ENCODE data around the gene SPEF2. TPM values are rescaled to one million over a fixed set of nuclear protein-coding genes. Genes with fewer than 3 reads are reported as not detected.

SPEF2 gene
- total and polyA plus RNA-seq, 2 donors (not counting 1 experiment from before 2014, with no cell fraction given) = 0.31 to 0.59 TPM

DNA sequence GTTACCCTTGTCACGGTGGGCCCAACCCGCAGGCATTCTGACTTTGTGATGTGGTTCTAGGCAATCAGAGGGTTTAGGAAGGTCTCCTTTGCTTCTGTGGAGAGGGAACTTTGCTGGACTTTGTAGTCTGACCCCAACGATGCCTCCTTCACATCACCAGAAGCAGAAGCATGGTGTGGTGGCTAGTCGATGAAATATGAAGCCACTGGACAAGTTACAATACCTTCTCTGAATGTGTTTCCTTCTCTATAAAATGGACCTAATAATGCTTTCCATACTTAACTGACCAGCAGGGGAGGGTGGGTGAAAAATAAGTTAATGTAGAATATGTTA lies 607 bp downstream of the SPEF2 start:
- Histone ChIP-seq H3K9ac (ENCODE audit: low read length) (peak overlapping the region; percentile 69), H3K4me1 (ENCODE audit: control insufficient read depth in 2 of 2, insufficient read depth in 2 of 2, low read length in 2 of 2) (peaks cover 0 to 14% of the 10 kb centered on the region in 2 donors), H3K27ac (ENCODE audit: low read length in 2 of 2) (no peak overlapping the region), H3K9me3 (ENCODE audit: control extremely low read depth in 1 of 3, control insufficient read depth in 2 of 3, insufficient read depth in 1 of 3, low read length in 2 of 3) (peaks cover 0 to 9% (median 4%) of the 10 kb centered on the region in 3 donors), H3K79me2 (ENCODE audit: control insufficient read depth, insufficient read depth, low read length) (no peaks in the 10 kb centered on the region), H3K36me3 (replicated peaks in 1 of 2; ENCODE audit: control extremely low read depth in 1 of 2, control insufficient read depth in 1 of 2, extremely low read depth in 1 of 2, insufficient read depth in 2 of 2, low read length in 1 of 2) (no peaks in the 10 kb centered on the region), H3K27me3 (replicated peaks in 1 of 4; ENCODE audit: control extremely low read depth in 1 of 4, control insufficient read depth in 3 of 4, insufficient read depth in 4 of 4, low read length in 3 of 4) (peaks cover 0 to 5% (median 1%) of the 10 kb centered on the region in 4 experiments), H3K4me3 (ENCODE audit: control extremely low read depth in 1 of 5, extremely low read depth in 1 of 5, insufficient read depth in 1 of 5, low read depth in 2 of 5, low read length in 4 of 5) (peak overlapping the region; percentile 5 to 69 (median 61)), H4K20me1 (ENCODE audit: control insufficient read depth, insufficient read depth, low read length, poor library complexity, severe bottlenecking) (no peaks in the 10 kb centered on the region), H2AFZ (ENCODE audit: insufficient read depth, low read depth, low read length, poor library complexity, severe bottlenecking) (peak overlapping the region; percentile 88), H3K4me2 (replicated peaks; ENCODE audit: low read depth, low read length, poor library complexity, severe bottlenecking) (peak overlapping the region; percentile 87)
- POLR2A ChIA-PET = no interaction called here
- H3K4me1 Mint-ChIP-seq = peaks cover 12% of the 10 kb centered on the region
- no CpG with 5 or more reads among the region's 4 CpGs for WGBS (ENCODE audit: insufficient coverage)
- intact Hi-C loops (cut with micrococcal nuclease) = no loop called here
- peaks cover 5% of the 10 kb centered on the region for H3K9me3 Mint-ChIP-seq (ENCODE audit: insufficient read depth)
- ATAC-seq (ENCODE audit: low read depth) (no peak), DNase-seq (no peak)
- no peak overlapping the region for H3K27ac Mint-ChIP-seq
- no peak for TF ChIP-seq EZH2 (IDR thresholded peaks at IDR 0.05; ENCODE audit: borderline replicate concordance, insufficient read depth, low read depth, low read length, poor library complexity, severe bottlenecking)
- TF ChIP-seq, protein P1, sequence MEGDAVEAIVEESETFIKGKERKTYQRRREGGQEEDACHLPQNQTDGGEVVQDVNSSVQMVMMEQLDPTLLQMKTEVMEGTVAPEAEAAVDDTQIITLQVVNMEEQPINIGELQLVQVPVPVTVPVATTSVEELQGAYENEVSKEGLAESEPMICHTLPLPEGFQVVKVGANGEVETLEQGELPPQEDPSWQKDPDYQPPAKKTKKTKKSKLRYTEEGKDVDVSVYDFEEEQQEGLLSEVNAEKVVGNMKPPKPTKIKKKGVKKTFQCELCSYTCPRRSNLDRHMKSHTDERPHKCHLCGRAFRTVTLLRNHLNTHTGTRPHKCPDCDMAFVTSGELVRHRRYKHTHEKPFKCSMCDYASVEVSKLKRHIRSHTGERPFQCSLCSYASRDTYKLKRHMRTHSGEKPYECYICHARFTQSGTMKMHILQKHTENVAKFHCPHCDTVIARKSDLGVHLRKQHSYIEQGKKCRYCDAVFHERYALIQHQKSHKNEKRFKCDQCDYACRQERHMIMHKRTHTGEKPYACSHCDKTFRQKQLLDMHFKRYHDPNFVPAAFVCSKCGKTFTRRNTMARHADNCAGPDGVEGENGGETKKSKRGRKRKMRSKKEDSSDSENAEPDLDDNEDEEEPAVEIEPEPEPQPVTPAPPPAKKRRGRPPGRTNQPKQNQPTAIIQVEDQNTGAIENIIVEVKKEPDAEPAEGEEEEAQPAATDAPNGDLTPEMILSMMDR (IDR thresholded peaks at IDR 0.05) = no peak
- peaks cover 16% of the 10 kb centered on the region for H3K27me3 Mint-ChIP-seq
- H3K4me3 Mint-ChIP-seq = peak overlapping the region; percentile 88
- CTCF ChIA-PET = interaction anchor here (1.6 kb wide), 1 partner anchor 308 kb away, joined by 6 read pairs; no protein-coding TSS in a partner anchor

DNA sequence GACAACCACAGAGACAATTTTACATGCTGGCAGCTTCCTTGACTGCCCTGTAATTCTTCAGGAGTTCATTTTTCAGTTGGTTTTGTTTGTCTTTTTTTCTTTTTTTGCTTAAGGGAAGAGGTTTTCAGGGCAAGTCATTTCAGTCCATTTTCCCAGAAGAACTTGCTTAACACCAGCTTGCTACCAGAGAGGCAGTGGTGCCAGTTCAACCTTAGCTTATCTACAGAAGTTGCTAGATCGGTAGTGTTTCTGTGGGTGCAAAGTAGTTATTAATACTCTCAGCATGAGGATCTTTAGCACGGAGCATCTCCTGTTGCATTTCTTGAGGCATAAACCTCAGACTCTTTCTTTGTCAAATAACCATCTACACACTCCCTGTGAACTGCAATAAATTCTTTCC lies 1.1 kb downstream of the SPEF2 start:
- H3K27ac ChIP-seq (ENCODE audit: low read length in 2 of 2) = no peak overlapping the region
- intact Hi-C loops (cut with micrococcal nuclease) = no loop called here
- H2AFZ ChIP-seq (ENCODE audit: insufficient read depth, low read depth, low read length, poor library complexity, severe bottlenecking) = peak overlapping the region; percentile 8
- H3K9me3 ChIP-seq (ENCODE audit: control extremely low read depth in 1 of 3, control insufficient read depth in 2 of 3, insufficient read depth in 1 of 3, low read length in 2 of 3) = peaks cover 0 to 9% (median 4%) of the 10 kb centered on the region in 3 donors
- H4K20me1 ChIP-seq (ENCODE audit: control insufficient read depth, insufficient read depth, low read length, poor library complexity, severe bottlenecking) = no peaks in the 10 kb centered on the region
- H3K4me1 ChIP-seq (ENCODE audit: control insufficient read depth in 2 of 2, insufficient read depth in 2 of 2, low read length in 2 of 2) = peaks cover 0 to 14% of the 10 kb centered on the region in 2 donors
- H3K4me3 ChIP-seq (ENCODE audit: control extremely low read depth in 1 of 5, extremely low read depth in 1 of 5, insufficient read depth in 1 of 5, low read depth in 2 of 5, low read length in 4 of 5) = no peak overlapping the region
- H3K36me3 ChIP-seq (replicated peaks in 1 of 2; ENCODE audit: control extremely low read depth in 1 of 2, control insufficient read depth in 1 of 2, extremely low read depth in 1 of 2, insufficient read depth in 2 of 2, low read length in 1 of 2) = no peaks in the 10 kb centered on the region
- Mint-ChIP-seq H3K4me1 (peaks cover 12% of the 10 kb centered on the region), H3K27me3 (peaks cover 16% of the 10 kb centered on the region), H3K27ac (no peak overlapping the region), H3K9me3 (ENCODE audit: insufficient read depth) (peaks cover 5% of the 10 kb centered on the region), H3K4me3 (peak overlapping the region; percentile 88)
- TF ChIP-seq, protein P1 (IDR thresholded peaks at IDR 0.05) = no peak
- TF ChIP-seq EZH2 (IDR thresholded peaks at IDR 0.05; ENCODE audit: borderline replicate concordance, insufficient read depth, low read depth, low read length, poor library complexity, severe bottlenecking) = no peak
- ChIA-PET POLR2A (no interaction called here), CTCF (interaction anchor here (1.6 kb wide), 1 partner anchor 307 kb away, joined by 6 read pairs; no protein-coding TSS in a partner anchor)
- no peaks in the 10 kb centered on the region for H3K79me2 ChIP-seq (ENCODE audit: control insufficient read depth, insufficient read depth, low read length)
- no peak overlapping the region for H3K4me2 ChIP-seq (replicated peaks; ENCODE audit: low read depth, low read length, poor library complexity, severe bottlenecking)
- H3K9ac ChIP-seq (ENCODE audit: low read length) = no peak overlapping the region
- DNase-seq (no peak), ATAC-seq (ENCODE audit: low read depth) (no peak)
- WGBS (ENCODE audit: insufficient coverage) = no CpG with 5 or more reads among the region's 2 CpGs
- H3K27me3 ChIP-seq (replicated peaks in 1 of 4; ENCODE audit: control extremely low read depth in 1 of 4, control insufficient read depth in 3 of 4, insufficient read depth in 4 of 4, low read length in 3 of 4) = peaks cover 0 to 5% (median 1%) of the 10 kb centered on the region in 4 experiments
